Aorta (tissue), 5 donors: Measurements from ENCODE around the gene ZNF335. TPM values are rescaled to one million over a fixed set of nuclear protein-coding genes. Genes with fewer than 3 reads are reported as not detected.

Experiments
- ATAC-seq: fragments of 200-7000 bp; cut with Tn5 transposase; one replicate; pipeline ENCODE4 v1.9.1; 2022; ENCODE audit warnings: moderate library complexity; ENCODE audit not compliant: low FRiP score
- DNase-seq, 2 donors: peaks; one replicate each; pipeline ENCODE4 v3.0.0-alpha.2; 2020
- H3K27ac ChIP-seq, 2 donors: one replicate each; pipeline ENCODE4 v1.5.1; 2013; ENCODE audit warnings: low read length in 2 of 2, mild to moderate bottlenecking in 2 of 2, moderate library complexity in 2 of 2, control low read depth in 1 of 2, inconsistent platforms in 1 of 2, low read depth in 1 of 2
- H3K27me3 ChIP-seq, 2 donors: one replicate each; pipeline ENCODE4 v1.6.1; 2013; ENCODE audit warnings: control low read depth in 1 of 2, low read length in 1 of 2, mild to moderate bottlenecking in 1 of 2, moderate library complexity in 1 of 2; ENCODE audit not compliant: insufficient read depth in 2 of 2, control insufficient read depth in 1 of 2
- H3K36me3 ChIP-seq, 2 donors: one replicate each; pipeline ENCODE4 v1.6.1; 2013; ENCODE audit warnings: control low read depth in 1 of 2, low read length in 1 of 2, mild to moderate bottlenecking in 1 of 2; ENCODE audit not compliant: insufficient read depth in 2 of 2, control insufficient read depth in 1 of 2
- H3K4me1 ChIP-seq, 2 donors: one replicate each; pipeline ENCODE4 v1.6.1; 2013; ENCODE audit warnings: low read length in 2 of 2, control low read depth in 1 of 2, mild to moderate bottlenecking in 1 of 2, moderate library complexity in 1 of 2; ENCODE audit not compliant: insufficient read depth in 2 of 2, control insufficient read depth in 1 of 2
- H3K4me3 ChIP-seq, 2 donors: one replicate each; pipeline ENCODE4 v1.5.1; 2013; ENCODE audit warnings: low read length in 2 of 2, control low read depth in 1 of 2, mild to moderate bottlenecking in 1 of 2
- H3K9me3 ChIP-seq: one replicate; pipeline ENCODE4 v1.6.1; 2013; ENCODE audit warnings: mild to moderate bottlenecking, low read length; ENCODE audit not compliant: control insufficient read depth
- whole genome bisulfite sequencing, 2 donors: extraction: QIAGEN DNeasy Blood & Tissue Kit; methylation state at CpG; one replicate each; pipeline ENCODE4 v1.1.7; 2013; 5-methylcytosine and 5-hydroxymethylcytosine counted together
- intact Hi-C, 2 donors: fragments of 100-400 bp; cut with DNase I; formaldehyde crosslinking; loops; one replicate each; pipeline versions ENCODE4 v1.14.2 to v1.15.0; 2022
- long read RNA-seq, 2 donors: library from polyadenylated mRNA; unstranded; transcript quantifications; one replicate each; pipeline ENCODE4 v2.0.0, GENCODE V29; 2020 to 2021
- polyA plus RNA-seq, 2 donors: library from polyadenylated mRNA; stranded (reverse); fragments of 200-250 nt; gene quantifications; one replicate each; pipeline ENCODE4 v1.2.3, GENCODE V29; 2013
- total RNA-seq, 2 donors: library from RNA; stranded (reverse); fragmentation: NEBNext Ultra II Directional; extraction: Animal tissue kit (Norgen Biotek cat#: 25700); gene quantifications; one replicate each; pipeline ENCODE4 v1.2.1, GENCODE V29; 2021
- donor health status: healthy with polysubstance abuse.
- donor health status: Bipolar disorder and iron deficiency.
- donor health status: DM: no; HTN: no; CAD: no.
- donor health status: DM: no; HTN: no; CAD: no.
- donor health status: DM: yes; HTN: yes; CAD: no.

Gene ZNF335, protein sequence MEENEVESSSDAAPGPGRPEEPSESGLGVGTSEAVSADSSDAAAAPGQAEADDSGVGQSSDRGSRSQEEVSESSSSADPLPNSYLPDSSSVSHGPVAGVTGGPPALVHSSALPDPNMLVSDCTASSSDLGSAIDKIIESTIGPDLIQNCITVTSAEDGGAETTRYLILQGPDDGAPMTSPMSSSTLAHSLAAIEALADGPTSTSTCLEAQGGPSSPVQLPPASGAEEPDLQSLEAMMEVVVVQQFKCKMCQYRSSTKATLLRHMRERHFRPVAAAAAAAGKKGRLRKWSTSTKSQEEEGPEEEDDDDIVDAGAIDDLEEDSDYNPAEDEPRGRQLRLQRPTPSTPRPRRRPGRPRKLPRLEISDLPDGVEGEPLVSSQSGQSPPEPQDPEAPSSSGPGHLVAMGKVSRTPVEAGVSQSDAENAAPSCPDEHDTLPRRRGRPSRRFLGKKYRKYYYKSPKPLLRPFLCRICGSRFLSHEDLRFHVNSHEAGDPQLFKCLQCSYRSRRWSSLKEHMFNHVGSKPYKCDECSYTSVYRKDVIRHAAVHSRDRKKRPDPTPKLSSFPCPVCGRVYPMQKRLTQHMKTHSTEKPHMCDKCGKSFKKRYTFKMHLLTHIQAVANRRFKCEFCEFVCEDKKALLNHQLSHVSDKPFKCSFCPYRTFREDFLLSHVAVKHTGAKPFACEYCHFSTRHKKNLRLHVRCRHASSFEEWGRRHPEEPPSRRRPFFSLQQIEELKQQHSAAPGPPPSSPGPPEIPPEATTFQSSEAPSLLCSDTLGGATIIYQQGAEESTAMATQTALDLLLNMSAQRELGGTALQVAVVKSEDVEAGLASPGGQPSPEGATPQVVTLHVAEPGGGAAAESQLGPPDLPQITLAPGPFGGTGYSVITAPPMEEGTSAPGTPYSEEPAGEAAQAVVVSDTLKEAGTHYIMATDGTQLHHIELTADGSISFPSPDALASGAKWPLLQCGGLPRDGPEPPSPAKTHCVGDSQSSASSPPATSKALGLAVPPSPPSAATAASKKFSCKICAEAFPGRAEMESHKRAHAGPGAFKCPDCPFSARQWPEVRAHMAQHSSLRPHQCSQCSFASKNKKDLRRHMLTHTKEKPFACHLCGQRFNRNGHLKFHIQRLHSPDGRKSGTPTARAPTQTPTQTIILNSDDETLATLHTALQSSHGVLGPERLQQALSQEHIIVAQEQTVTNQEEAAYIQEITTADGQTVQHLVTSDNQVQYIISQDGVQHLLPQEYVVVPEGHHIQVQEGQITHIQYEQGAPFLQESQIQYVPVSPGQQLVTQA (N-terminal part only)
- total RNA-seq = 10 to 100 TPM; 18.4 to 22.7 TPM
- polyA plus RNA-seq = 10 to 100 TPM in 1 of 2 donors, 1 to 10 TPM in 1; 2.8 to 31.4 TPM
- long read RNA-seq, donor 1, partial matches to known transcripts = 16 of 24 reads
- long read RNA-seq, donor 1, other reads (novel, unspliced or antisense) = 8 of 24 reads
- long read RNA-seq, donor 2, partial matches to known transcripts = 8 of 13 reads
- long read RNA-seq, donor 2, other reads (novel, unspliced or antisense) = 5 of 13 reads

DNA sequence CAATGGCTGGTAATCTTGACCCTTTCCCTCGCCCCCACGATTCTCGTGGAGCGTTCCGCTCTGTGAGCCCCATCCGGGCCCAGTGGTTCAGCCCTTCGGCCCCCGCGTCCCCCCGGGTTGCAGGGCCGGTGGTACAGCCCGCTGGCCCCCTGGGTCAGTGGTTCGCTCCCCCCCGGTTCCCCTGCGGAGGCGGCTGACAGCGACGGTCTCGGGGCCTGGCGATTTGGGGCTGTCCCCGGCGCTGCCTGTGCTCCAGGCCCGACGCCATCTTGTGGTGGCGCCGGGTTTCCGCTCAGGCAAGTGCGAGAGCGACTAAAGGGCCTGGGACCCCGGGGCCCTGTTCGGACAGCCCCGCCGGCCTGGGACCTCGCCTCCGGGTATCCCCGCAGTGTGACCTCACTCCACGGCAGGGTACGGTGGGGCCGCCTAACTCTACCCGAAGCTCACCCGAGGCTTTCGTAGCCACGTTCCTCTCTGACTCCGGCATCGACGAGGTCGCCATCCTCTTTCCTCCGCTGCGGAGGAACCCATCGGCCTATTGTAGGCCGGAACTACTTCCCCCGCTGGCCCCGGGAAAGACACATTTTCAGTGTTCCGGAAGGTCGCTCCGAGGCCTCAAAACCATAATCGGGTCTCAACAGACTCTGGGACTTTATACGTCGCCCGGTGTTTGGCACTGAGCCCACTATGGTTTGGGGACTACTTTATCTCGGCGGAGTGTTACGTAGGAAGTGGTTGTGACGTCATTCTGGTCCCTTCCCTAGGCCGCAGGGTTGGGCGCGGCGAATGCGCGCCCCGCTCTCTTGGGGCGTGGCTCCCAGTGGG lies at the start of gene ZNF335:
Gene ZNF335, minus strand, starts transcription at position 529 of the 825 bp plus-strand sequence. CDS start 793 bp downstream, outside the sequence.
- no peaks in the 10 kb centered on the region for H3K36me3 ChIP-seq
- H3K27ac ChIP-seq = peak within 1 kb of the TSS; percentile 69 to 87
- H3K27me3 ChIP-seq = no peaks in the 10 kb centered on the region
- WGBS, 2 donors = 0 to 1% methylated on average over 65 to 72 of the region's 72 CpGs
- no peaks in the 10 kb centered on the region for H3K9me3 ChIP-seq
- intact Hi-C loops = loop anchor here (1.0 to 5.0 kb wide), 5 partner anchors 37 to 615 kb away; partner anchors contain the start of genes CTSA (in 1 of the 2), NCOA5 (in 1 of the 2), NEURL2 (in 1 of the 2) and PCIF1 (in 1 of the 2)
- peak within 1 kb of the TSS; percentile 42 to 67 for H3K4me3 ChIP-seq
- H3K4me1 ChIP-seq = no peaks in the 10 kb centered on the region
- DNase-seq (peak; percentile 97 to 98), ATAC-seq (peak; percentile 97)

DNA sequence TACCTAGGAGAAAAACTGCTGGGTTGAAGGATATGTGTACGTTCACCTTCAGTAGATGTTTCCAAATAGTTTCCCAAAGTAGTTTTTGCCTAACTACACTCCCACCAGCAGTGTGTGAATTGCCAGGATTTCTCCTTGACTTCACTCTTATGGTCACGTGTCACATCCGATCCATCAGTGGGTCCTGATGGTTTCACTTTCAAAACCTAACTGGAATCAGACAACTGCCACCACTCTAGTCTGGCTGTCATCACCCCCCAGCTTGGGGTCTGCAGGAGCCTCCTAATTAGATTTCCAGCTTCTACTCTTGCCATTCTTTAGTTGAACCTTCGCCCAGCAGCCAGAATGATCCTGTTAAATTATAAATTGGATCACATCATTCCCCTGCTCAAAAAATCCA lies 48.6 kb upstream of the ZNF335 start:
- Histone ChIP-seq H3K36me3 (no peaks in the 10 kb centered on the region), H3K9me3 (no peaks in the 10 kb centered on the region), H3K4me3 (no peak overlapping the region), H3K27ac (no peak overlapping the region), H3K4me1 (no peaks in the 10 kb centered on the region), H3K27me3 (peaks cover 0 to 4% of the 10 kb centered on the region in 2 donors)
- ATAC-seq (no peak), DNase-seq (no peak)
- intact Hi-C loops = loop anchor here in 1 of 2 donors (10.0 kb wide), 1 partner anchor 154 kb away; no protein-coding TSS in a partner anchor
- 75 to 81% methylated on average over 4 of the region's 4 CpGs for WGBS, 2 donors

DNA sequence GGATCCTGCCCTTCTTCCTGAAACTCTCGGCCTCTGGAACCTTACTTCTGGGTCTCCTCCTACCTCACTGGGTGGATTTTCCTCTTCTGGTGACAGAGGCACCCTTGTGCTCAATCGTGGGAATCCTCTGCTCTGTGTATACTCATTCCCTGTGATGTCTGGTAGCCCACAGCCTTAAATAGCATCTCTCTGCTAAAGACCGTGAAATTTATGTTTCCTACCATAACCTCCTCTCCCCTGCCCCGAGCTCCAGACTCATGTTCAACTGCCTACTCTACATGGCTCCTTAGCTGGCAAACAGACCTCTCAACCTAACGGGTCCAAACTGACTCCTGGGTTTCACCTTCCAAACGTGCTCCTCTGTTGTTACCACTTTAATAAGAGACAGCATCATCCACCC lies 46.6 kb upstream of the ZNF335 start:
- intact Hi-C loops = no loop called here

DNA sequence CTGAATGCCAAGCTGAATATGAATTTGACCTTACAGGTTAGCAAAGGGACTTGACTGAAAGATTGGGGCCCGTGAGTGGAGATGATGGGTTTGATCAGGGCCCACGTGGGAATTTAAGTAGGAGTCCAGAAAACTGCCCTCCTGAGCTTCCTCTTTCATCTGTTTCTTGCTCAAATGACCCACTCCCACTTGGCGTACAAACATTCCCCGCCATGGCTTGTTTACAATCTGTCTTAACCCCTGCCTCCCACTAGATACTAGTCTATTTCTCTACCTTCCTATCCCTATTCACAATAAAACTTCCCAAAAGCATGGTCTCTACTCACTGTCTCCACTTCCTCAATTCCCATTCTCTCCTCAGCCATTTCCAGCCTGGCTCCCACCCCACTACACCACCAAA lies 46.1 kb upstream of the ZNF335 start:
- Histone ChIP-seq H3K36me3 (no peaks in the 10 kb centered on the region), H3K27ac (no peak overlapping the region), H3K4me3 (no peak overlapping the region), H3K4me1 (no peaks in the 10 kb centered on the region), H3K27me3 (peaks cover 0 to 3% of the 10 kb centered on the region in 2 donors), H3K9me3 (no peaks in the 10 kb centered on the region)
- WGBS, 2 donors = 38 to 44% methylated on average over 4 of the region's 4 CpGs
- ATAC-seq (no peak), DNase-seq (no peak)
- intact Hi-C loops = no loop called here

More for the DNA sequence above, 46.6 kb upstream of the ZNF335 start:
- H3K36me3 ChIP-seq = no peaks in the 10 kb centered on the region
- peaks cover 0 to 3% of the 10 kb centered on the region in 2 donors for H3K27me3 ChIP-seq
- ATAC-seq (no peak), DNase-seq (no peak)
- H3K9me3 ChIP-seq = no peaks in the 10 kb centered on the region
- H3K4me1 ChIP-seq = no peaks in the 10 kb centered on the region
- H3K4me3 ChIP-seq = no peak overlapping the region
- WGBS, 2 donors = 50 to 54% methylated on average over 6 of the region's 6 CpGs
- no peak overlapping the region for H3K27ac ChIP-seq

DNA sequence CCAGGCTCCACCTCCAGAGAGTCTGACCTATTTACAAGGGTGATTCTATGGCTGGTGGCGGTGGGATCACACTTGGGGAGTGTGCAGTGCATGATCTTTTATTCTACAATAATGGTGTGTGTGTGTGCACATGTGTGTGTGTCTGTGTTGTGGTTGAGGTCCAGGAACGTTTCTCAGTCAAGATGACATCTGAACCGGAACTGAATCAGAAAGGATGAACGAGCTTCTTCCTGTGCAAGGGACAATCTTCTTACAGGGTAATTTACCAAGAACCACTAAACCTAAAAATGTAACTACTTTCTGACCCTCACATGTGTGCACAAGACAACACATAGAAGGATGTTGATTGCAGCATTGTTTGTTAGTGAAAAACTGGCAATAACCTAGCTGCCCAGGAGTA lies 45.3 kb upstream of the ZNF335 start:
- no peaks in the 10 kb centered on the region for H3K4me1 ChIP-seq
- WGBS, 2 donors = 63 to 67% methylated on average over 4 of the region's 4 CpGs
- H3K27ac ChIP-seq = no peak overlapping the region
- H3K27me3 ChIP-seq = peaks cover 0 to 3% of the 10 kb centered on the region in 2 donors
- H3K4me3 ChIP-seq = no peak overlapping the region
- H3K9me3 ChIP-seq = no peaks in the 10 kb centered on the region
- H3K36me3 ChIP-seq = no peaks in the 10 kb centered on the region
- no peak for ATAC-seq
- DNase-seq = no peak
- intact Hi-C loops = no loop called here

DNA sequence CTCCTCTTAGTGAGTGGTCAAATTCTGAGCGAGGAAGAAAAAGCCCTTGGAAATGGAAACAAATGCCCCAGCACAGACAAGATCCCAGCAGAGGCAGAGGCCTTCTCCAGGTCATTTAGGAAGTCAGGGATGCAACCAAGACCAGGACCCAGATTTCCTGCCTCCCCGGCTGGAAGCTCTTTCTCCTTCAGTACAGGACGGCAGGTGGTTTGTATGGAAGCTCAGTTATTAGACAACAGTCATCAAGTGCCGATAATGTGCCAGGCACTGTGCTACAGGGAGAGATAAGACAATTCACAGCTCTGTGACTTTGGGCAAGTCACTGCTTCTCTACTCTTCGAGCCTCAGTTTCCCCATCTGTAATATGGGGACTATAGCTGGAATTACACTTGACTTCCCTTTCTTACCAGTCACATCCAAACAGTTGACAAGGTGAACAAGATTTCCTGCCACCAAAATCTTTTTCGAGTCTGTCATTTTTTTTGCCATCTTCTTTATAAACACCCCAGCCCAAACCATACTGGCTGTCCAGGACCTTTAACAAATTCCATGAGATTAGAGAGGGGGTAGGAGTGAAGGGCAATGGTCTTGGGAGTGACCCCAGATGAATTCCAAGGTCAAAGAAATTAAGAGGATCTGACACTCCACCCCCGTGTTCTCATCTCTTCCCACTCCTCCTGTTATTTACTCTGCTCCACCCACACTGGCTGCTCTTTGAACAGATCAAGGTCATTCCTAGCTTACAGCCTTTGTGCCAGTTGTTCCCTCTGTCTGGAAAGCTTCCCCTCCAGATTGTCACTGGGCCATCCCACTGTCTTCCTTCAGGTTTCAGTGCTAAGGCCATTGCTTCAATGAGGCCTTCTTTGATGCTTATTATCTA lies 42.8 kb upstream of the ZNF335 start:
- WGBS, 2 donors = 62 to 66% methylated on average over 7 of the region's 7 CpGs
- no peaks in the 10 kb centered on the region for H3K4me1 ChIP-seq
- no peaks in the 10 kb centered on the region for H3K9me3 ChIP-seq
- H3K27ac ChIP-seq = no peak overlapping the region
- ATAC-seq = no peak
- intact Hi-C loops = no loop called here
- DNase-seq = no peak
- peaks cover 0 to 3% of the 10 kb centered on the region in 2 donors for H3K27me3 ChIP-seq
- H3K36me3 ChIP-seq = no peaks in the 10 kb centered on the region
- H3K4me3 ChIP-seq = no peak overlapping the region
